OCI-LY1 (cell line): Measurements from ENCODE around the gene CATSPERB.

Experiments used
- CTCF ChIP-seq: fragments of 200-600 bp; sonication (generic), shearing (Covaris generic); IDR thresholded peaks from 2 replicates; pipeline ENCODE4 v1.5.1; 2017; ENCODE audit warnings: mild to moderate bottlenecking, antibody characterized with exemption, low read length, moderate library complexity, mixed read lengths
- EZH2 ChIP-seq: fragments of 200-600 bp; sonication (generic), shearing (Covaris generic); IDR thresholded peaks from 2 replicates; pipeline ENCODE4 v1.8.0; 2017; ENCODE audit warnings: borderline replicate concordance, mixed run types, mild to moderate bottlenecking, antibody characterized with exemption, low read length, moderate library complexity, mixed read lengths

GRCh38 chr14:91636604-91637003 lies 95.3 kb downstream of the CATSPERB start:
- TF ChIP-seq CTCF, result no peak
- TF ChIP-seq EZH2, result no peak
